Thoracic aorta (tissue), 2 donors: ENCODE data around the gene LRRC7. TPM values are rescaled to one million over a fixed set of nuclear protein-coding genes. Genes with fewer than 3 reads are reported as not detected.

Experiments used
- ATAC-seq: fragments of 150-250 bp; one replicate; pipeline ENCODE4 v1.8.0; 2017; ENCODE audit warnings: low read depth; ENCODE audit not compliant: insufficient number of reproducible peaks, low FRiP score
- DNase-seq: peaks from one replicate; pipeline ENCODE4 v3.0.0-alpha.2; 2020; ENCODE audit warnings: low spot score
- H3K27ac ChIP-seq, 2 donors: fragments of 200-600 bp; sonication (generic); 1 replicate in 1 of 2; 2 replicates in 1 of 2; pipeline ENCODE4 v1.5.1; 2016; ENCODE audit warnings: mild to moderate bottlenecking in 2 of 2, moderate library complexity in 2 of 2
- H3K27me3 ChIP-seq: fragments of 200-600 bp; sonication (generic); replicated peaks from 2 replicates; pipeline ENCODE4 v1.6.0; 2016; ENCODE audit warnings: mild to moderate bottlenecking; ENCODE audit not compliant: insufficient read depth
- H3K36me3 ChIP-seq: fragments of 200-600 bp; sonication (generic); one replicate; pipeline ENCODE4 v1.5.1; 2016
- H3K4me1 ChIP-seq, 2 donors: fragments of 200-600 bp; sonication (generic); 1 replicate in 1 of 2; 2 replicates in 1 of 2; pipeline versions ENCODE4 v1.5.1 to v1.6.0; 2016; ENCODE audit warnings: low read depth in 2 of 2, mild to moderate bottlenecking in 1 of 2; ENCODE audit not compliant: control insufficient read depth in 1 of 2
- H3K4me3 ChIP-seq: fragments of 200-600 bp; sonication (generic); 2 replicates; pipeline ENCODE4 v1.5.1; 2016; ENCODE audit warnings: mild to moderate bottlenecking
- H3K9me3 ChIP-seq: fragments of 200-600 bp; sonication (generic); 2 replicates; pipeline ENCODE4 v1.5.1; 2016
- CTCF ChIP-seq: fragments of 200-600 bp; sonication (generic); IDR thresholded peaks from one replicate; pipeline ENCODE4 v1.5.1; 2019; ENCODE audit warnings: antibody characterized with exemption
- total RNA-seq, 2 donors: library from RNA; depleted of rRNA; stranded (reverse); fragments of >200 nt; gene quantifications; one replicate each; pipeline versions ENCODE4 v1.1.0 to v1.2.3, GENCODE V29; 2016

The LRRC7 gene
- total RNA-seq, 2 donors from 2014 or later, result 0.14 to 0.35 TPM

GRCh38 chr1:69967245-69967766 lies 399.6 kb downstream of the LRRC7 start:
- Histone ChIP-seq H3K36me3 (no peaks in the 10 kb centered on the region), H3K4me3 (no peak overlapping the region), H3K4me1 (no peaks in the 10 kb centered on the region), H3K9me3 (no peaks in the 10 kb centered on the region), H3K27ac (no peak overlapping the region), H3K27me3 (no peaks in the 10 kb centered on the region)
- no peak for DNase-seq
- no peak for TF ChIP-seq CTCF
- ATAC-seq, result no peak

GRCh38 chr1:69976896-69977295 lies 409.2 kb downstream of the LRRC7 start:
- no peaks in the 10 kb centered on the region for H3K27me3 ChIP-seq
- no peak overlapping the region for H3K4me3 ChIP-seq
- DNase-seq, result no peak
- no peaks in the 10 kb centered on the region for H3K9me3 ChIP-seq
- ATAC-seq, result no peak
- no peaks in the 10 kb centered on the region for H3K36me3 ChIP-seq
- no peak overlapping the region for H3K27ac ChIP-seq
- TF ChIP-seq CTCF, result no peak
- no peaks in the 10 kb centered on the region for H3K4me1 ChIP-seq

GRCh38 chr1:69982992-69983391 lies 415.3 kb downstream of the LRRC7 start:
- no peak for DNase-seq
- Histone ChIP-seq H3K9me3 (no peaks in the 10 kb centered on the region), H3K4me1 (no peaks in the 10 kb centered on the region), H3K4me3 (no peak overlapping the region), H3K27ac (no peak overlapping the region), H3K27me3 (no peaks in the 10 kb centered on the region), H3K36me3 (no peaks in the 10 kb centered on the region)
- no peak for ATAC-seq
- TF ChIP-seq CTCF, result no peak

- no peak for TF ChIP-seq CTCF
- ATAC-seq, result no peak
- Histone ChIP-seq H3K4me3 (no peak overlapping the region), H3K36me3 (no peaks in the 10 kb centered on the region), H3K27ac (no peak overlapping the region), H3K9me3 (no peaks in the 10 kb centered on the region), H3K27me3 (no peaks in the 10 kb centered on the region), H3K4me1 (no peaks in the 10 kb centered on the region)
- DNase-seq, result no peak
Observed at GRCh38 chr1:69985376-69985775, 417.7 kb downstream of the LRRC7 start.

- ATAC-seq (no peak), DNase-seq (no peak)
- no peaks in the 10 kb centered on the region for H3K27me3 ChIP-seq
- H3K36me3 ChIP-seq, result no peaks in the 10 kb centered on the region
- no peak overlapping the region for H3K27ac ChIP-seq
- H3K4me1 ChIP-seq, result peaks cover 0 to 3% of the 10 kb centered on the region in 2 donors
- no peaks in the 10 kb centered on the region for H3K9me3 ChIP-seq
- TF ChIP-seq CTCF, result no peak
- no peak overlapping the region for H3K4me3 ChIP-seq
Observed at GRCh38 chr1:69985901-69986439, 418.2 kb downstream of the LRRC7 start.
